ENCODE data around the gene APBA2.

- TF ChIP-seq CTCF (conservative IDR thresholded peaks at IDR 0.05) (no peak), ZFX (IDR thresholded peaks at IDR 0.05) (no peak)
These were observed 15.8 kb downstream of the APBA2 start for GRCh38 chr15:28901587-28901980.

Data from C4-2B (cell line).